RWPE1 (cell line): ENCODE measurements around the gene CDHR1.

Experiments
- CTCF ChIA-PET: fragments of 350-600 bp; sonication (Branson Sonifier 250); formaldehyde crosslinking; extraction: SDS; loops from one replicate; lab custom pipeline; 2021; lab: Yijun Ruan, JAX
- POLR2A ChIA-PET: fragments of 400-600 bp; formaldehyde crosslinking; extraction: SDS; loops from one replicate; lab custom pipeline; 2020; ENCODE audit warnings: antibody characterized with exemption; ENCODE audit not compliant: low non-redundant PET; lab: Yijun Ruan, JAX
- DNase-seq: peaks from one replicate; pipeline ENCODE4 v3.0.0; 2012; ENCODE audit warnings: low spot score
- H3K27ac ChIP-seq: fragments of 450-650 bp; 2 replicates; pipeline ENCODE4 v1.5.1; 2017
- TF ChIP-seq, protein P1 (sequence below): fragments of 450-650 bp; conservative IDR thresholded peaks from 2 replicates; pipeline ENCODE4 v1.5.1; 2017; ENCODE audit warnings: low read depth, mild to moderate bottlenecking

Gene CDHR1

DNA sequence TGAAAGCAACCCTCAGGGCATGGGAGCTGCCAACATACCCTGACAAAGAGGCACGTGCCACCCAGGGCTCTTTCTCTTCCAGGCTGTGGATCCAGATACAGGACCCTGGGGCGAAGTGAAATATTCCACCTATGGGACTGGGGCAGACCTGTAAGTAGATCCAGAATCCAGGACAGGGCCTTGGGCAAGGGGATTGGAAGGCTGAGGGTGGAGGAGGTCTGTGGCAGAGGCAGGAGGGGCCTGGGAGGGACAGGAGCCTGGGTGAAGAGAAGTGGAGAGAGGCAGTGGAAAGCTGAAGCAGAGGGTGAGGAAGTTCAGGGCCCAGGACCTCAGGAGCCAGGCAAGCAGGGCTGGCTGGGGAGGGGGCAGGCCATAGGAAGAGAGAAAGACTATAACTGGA, 17.2 kb downstream of the CDHR1 start:
- H3K27ac ChIP-seq: no peak overlapping the region
- TF ChIP-seq, protein P1, sequence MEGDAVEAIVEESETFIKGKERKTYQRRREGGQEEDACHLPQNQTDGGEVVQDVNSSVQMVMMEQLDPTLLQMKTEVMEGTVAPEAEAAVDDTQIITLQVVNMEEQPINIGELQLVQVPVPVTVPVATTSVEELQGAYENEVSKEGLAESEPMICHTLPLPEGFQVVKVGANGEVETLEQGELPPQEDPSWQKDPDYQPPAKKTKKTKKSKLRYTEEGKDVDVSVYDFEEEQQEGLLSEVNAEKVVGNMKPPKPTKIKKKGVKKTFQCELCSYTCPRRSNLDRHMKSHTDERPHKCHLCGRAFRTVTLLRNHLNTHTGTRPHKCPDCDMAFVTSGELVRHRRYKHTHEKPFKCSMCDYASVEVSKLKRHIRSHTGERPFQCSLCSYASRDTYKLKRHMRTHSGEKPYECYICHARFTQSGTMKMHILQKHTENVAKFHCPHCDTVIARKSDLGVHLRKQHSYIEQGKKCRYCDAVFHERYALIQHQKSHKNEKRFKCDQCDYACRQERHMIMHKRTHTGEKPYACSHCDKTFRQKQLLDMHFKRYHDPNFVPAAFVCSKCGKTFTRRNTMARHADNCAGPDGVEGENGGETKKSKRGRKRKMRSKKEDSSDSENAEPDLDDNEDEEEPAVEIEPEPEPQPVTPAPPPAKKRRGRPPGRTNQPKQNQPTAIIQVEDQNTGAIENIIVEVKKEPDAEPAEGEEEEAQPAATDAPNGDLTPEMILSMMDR: no peak
- CTCF ChIA-PET: no interaction called here
- POLR2A ChIA-PET: no interaction called here
- DNase-seq: no peak

DNA sequence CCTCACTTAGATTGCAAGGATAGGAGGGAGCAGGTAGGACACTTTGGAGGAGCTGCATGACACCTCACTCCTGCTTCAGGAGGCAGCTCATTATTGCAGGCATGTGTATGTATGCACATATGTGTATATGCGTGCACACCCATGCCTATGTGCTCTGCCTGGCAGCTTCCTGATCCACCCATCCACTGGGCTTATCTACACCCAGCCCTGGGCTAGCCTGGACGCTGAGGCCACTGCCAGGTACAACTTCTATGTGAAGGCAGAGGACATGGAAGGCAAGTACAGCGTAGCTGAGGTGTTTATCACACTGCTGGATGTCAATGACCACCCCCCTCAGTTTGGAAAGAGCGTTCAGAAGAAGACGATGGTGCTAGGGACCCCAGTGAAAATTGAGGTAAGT, 17.7 kb downstream of the CDHR1 start:
- CTCF ChIA-PET: no interaction called here
- POLR2A ChIA-PET: no interaction called here
- no peak for DNase-seq
- TF ChIP-seq, protein P1: no peak
- no peak overlapping the region for H3K27ac ChIP-seq

DNA sequence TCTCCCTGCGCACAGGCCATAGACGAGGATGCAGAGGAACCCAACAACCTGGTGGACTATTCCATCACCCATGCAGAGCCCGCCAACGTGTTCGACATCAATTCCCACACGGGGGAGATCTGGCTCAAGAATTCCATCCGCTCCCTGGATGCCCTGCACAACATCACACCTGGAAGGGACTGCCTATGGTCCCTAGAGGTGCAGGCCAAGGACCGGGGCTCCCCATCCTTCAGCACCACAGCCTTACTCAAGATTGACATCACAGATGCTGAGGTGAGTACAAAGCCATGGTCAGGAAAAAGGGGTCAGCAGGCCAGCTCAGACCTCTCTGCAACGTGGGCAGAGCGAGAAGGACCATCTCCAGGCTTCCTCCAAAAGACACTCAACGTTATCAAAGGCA, 18.7 kb downstream of the CDHR1 start:
- TF ChIP-seq, protein P1: no peak
- CTCF ChIA-PET: no interaction called here

DNA sequence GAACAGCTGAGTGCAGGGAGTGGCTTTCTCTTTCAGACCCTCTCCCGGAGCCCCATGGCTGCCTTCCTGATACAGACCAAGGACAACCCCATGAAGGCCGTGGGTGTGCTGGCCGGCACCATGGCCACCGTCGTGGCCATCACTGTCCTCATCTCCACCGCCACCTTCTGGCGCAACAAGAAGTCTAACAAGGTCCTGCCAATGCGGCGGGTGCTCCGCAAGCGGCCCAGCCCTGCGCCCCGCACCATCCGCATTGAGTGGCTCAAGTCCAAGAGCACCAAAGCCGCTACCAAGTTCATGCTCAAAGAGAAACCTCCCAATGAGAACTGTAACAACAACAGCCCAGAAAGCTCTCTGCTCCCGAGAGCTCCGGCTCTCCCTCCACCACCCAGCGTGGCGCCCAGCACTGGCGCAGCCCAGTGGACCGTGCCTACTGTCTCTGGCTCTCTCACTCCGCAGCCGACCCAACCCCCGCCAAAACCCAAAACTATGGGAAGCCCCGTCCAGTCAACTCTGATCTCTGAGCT, 19.8 kb downstream of the CDHR1 start:
- CTCF ChIA-PET: interaction anchor here (0.5 to 0.9 kb wide), 4 partner anchors 53 to 1878 kb away, joined by 3 to 5 read pairs (median 4); no protein-coding TSS in a partner anchor
- POLR2A ChIA-PET: no interaction called here
- TF ChIP-seq, protein P1: no peak

More for the DNA sequence above, 18.7 kb downstream of the CDHR1 start:
- no peak for DNase-seq
- POLR2A ChIA-PET: no interaction called here
- no peak overlapping the region for H3K27ac ChIP-seq

DNA sequence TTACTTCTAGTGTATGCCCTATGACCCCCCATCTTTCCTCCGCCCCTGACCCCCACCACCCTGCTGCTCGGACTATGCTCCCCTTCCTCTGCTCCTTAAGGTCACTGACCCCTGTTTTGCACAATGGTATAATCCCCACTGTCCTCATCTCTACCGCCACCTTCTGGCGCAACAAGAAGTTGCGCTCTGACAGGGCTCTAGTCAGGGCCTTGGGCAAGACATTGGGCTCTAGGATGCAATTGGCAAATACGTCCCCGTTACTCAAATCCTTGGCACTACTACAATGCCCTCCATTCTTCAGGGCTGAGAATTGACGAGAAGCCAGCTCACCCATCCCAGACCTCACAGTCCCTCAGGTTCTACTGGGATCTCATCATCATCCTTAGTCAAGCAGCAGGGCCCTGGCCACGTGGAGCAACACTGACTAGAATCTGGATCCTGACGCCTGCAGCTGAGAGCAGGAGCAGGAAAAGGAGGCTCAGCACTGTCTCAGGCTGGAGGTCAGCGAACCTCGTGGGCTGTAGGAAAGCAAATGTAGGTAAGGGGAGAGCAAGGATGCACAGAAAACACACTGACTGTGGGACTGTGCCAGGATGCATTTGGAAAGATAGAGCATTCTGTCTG, 20.4 kb downstream of the CDHR1 start:
- no peak for DNase-seq
- TF ChIP-seq, protein P1: no peak
- POLR2A ChIA-PET: no interaction called here
- no peak overlapping the region for H3K27ac ChIP-seq
- CTCF ChIA-PET: interaction anchor here (0.5 to 0.9 kb wide), 4 partner anchors 54 to 1877 kb away, joined by 3 to 5 read pairs (median 4); no protein-coding TSS in a partner anchor

More for the DNA sequence above, 19.8 kb downstream of the CDHR1 start:
- H3K27ac ChIP-seq: no peak overlapping the region
- no peak for DNase-seq

DNA sequence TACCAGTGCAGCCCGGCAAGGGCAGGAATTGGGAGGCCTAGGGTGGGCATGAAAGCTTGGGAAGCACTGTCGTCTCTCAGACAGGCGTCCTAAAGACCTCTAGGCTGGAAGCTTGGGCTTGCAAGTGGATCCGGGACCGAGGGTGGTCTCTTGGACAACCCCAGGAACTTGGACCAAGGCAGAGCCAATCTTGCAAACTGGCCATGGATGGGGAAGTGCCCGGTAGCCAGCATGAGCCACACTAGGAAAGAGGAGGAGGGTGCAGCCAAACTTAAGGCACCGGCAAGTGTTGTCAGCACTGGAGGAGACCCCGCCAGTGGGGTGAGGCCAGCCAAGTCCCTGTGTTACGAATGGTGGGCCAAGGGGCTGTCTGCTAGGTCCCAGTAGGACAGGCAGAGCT, 22.5 kb downstream of the CDHR1 start:
- no peak overlapping the region for H3K27ac ChIP-seq
- TF ChIP-seq, protein P1: no peak
- ChIA-PET CTCF (no interaction called here), POLR2A (interaction anchor here (0.5 kb wide), 1 partner anchor 11 kb away, joined by 4 read pairs; no protein-coding TSS in a partner anchor)
- DNase-seq: no peak
